IMR-90 (cell line): ENCODE measurements around the gene ABCD1. TPM values are rescaled to one million over a fixed set of nuclear protein-coding genes. Genes with fewer than 3 reads are reported as not detected.

Source experiments
- ATAC-seq: fragments of 200-7000 bp; cut with Tn5 transposase; 2 replicates; pipeline ENCODE4 v1.9.1; 2020; ENCODE audit warnings: low read depth, mild to moderate bottlenecking, moderate library complexity
- BruUV-seq: library from RNA; stranded (reverse); fragments of 400-500 nt; replicated peaks from 2 replicates; lab custom pipeline; 2021; lab: Mats Ljungman, UMichigan
- CTCF ChIA-PET: fragments of 300-600 bp; formaldehyde crosslinking; extraction: SDS; loops from one replicate; lab custom pipeline; 2021; ENCODE audit warnings: antibody characterized with exemption; lab: Yijun Ruan, JAX
- POLR2A ChIA-PET: fragments of 300-600 bp; sonication (Branson Sonifier 250); formaldehyde crosslinking; loops from one replicate; lab custom pipeline; 2022; ENCODE audit warnings: antibody characterized with exemption; ENCODE audit not compliant: unreplicated experiment; lab: Charles Lee
- DNase-seq: peaks from one replicate; pipeline ENCODE4 v3.0.0; 2013
- H2AFZ ChIP-seq: replicated peaks from 2 replicates; pipeline ENCODE3; 2013; ENCODE audit warnings: low read length, mild to moderate bottlenecking; ENCODE audit not compliant: poor library complexity
- H2AK5ac ChIP-seq: 2 replicates; pipeline ENCODE4 v1.6.1; 2013; ENCODE audit warnings: low read depth, low read length, inconsistent platforms
- H2AK9ac ChIP-seq: replicated peaks from 2 replicates; pipeline ENCODE3; 2013; ENCODE audit warnings: mild to moderate bottlenecking, low read depth, low read length, moderate library complexity; ENCODE audit not compliant: poor library complexity
- H2BK120ac ChIP-seq: 2 replicates; pipeline ENCODE4 v1.6.1; 2013; ENCODE audit warnings: low read depth, low read length, inconsistent platforms
- H2BK15ac ChIP-seq: 3 replicates; pipeline ENCODE4 v1.6.1; 2013; ENCODE audit warnings: low read depth, low read length, inconsistent platforms
- H2BK20ac ChIP-seq: 2 replicates; pipeline ENCODE4 v1.6.1; 2013; ENCODE audit warnings: low read depth, mild to moderate bottlenecking, inconsistent platforms, low read length, moderate library complexity
- H2BK5ac ChIP-seq: 2 replicates; pipeline ENCODE4 v1.6.1; 2013; ENCODE audit warnings: mild to moderate bottlenecking, low read depth, low read length, inconsistent platforms; ENCODE audit not compliant: poor library complexity, severe bottlenecking
- H3K14ac ChIP-seq: replicated peaks from 2 replicates; pipeline ENCODE4 v1.6.1; 2013; ENCODE audit warnings: low read depth, low read length, inconsistent platforms
- H3K18ac ChIP-seq: 2 replicates; pipeline ENCODE4 v1.6.1; 2013; ENCODE audit warnings: low read depth, low read length, control low read depth
- H3K23ac ChIP-seq: 2 replicates; pipeline ENCODE4 v1.6.1; 2013; ENCODE audit warnings: low read depth, low read length, inconsistent platforms
- H3K27ac ChIP-seq: 2 replicates; pipeline ENCODE4 v1.5.1; 2013; ENCODE audit warnings: mild to moderate bottlenecking, control low read depth, low read length; ENCODE audit not compliant: insufficient read depth
- H3K27me3 ChIP-seq: 2 replicates; pipeline ENCODE4 v1.6.1; 2013; ENCODE audit warnings: low read length; ENCODE audit not compliant: control insufficient read depth, insufficient read depth
- H3K36me3 ChIP-seq: 2 replicates; pipeline ENCODE4 v1.6.1; 2013; ENCODE audit warnings: low read length, mixed read lengths; ENCODE audit not compliant: control insufficient read depth, insufficient read depth
- H3K4ac ChIP-seq: 2 replicates; pipeline ENCODE4 v1.6.1; 2013; ENCODE audit warnings: low read depth, low read length, inconsistent platforms
- H3K4me1 ChIP-seq: 2 replicates; pipeline ENCODE4 v1.6.1; 2013; ENCODE audit warnings: low read length, mixed read lengths; ENCODE audit not compliant: control insufficient read depth, insufficient read depth
- H3K4me2 ChIP-seq: 2 replicates; pipeline ENCODE4 v1.6.1; 2013; ENCODE audit warnings: low read depth, mild to moderate bottlenecking, control low read depth, low read length, moderate library complexity
- H3K4me3 ChIP-seq: 2 replicates; pipeline ENCODE4 v1.5.1; 2013; ENCODE audit warnings: low read depth, mild to moderate bottlenecking, control low read depth, low read length, moderate library complexity; ENCODE audit not compliant: insufficient read depth
- H3K56ac ChIP-seq: 2 replicates; pipeline ENCODE4 v1.6.1; 2013; ENCODE audit warnings: low read length, inconsistent platforms; ENCODE audit not compliant: insufficient read depth; ENCODE audit errors: extremely low read depth
- H3K79me1 ChIP-seq, 2 experiments: 2 replicates each; pipeline ENCODE4 v1.6.1; 2013; ENCODE audit warnings: low read length in 2 of 2, inconsistent platforms in 1 of 2, low read depth in 1 of 2
- H3K9ac ChIP-seq: 2 replicates; pipeline ENCODE4 v1.6.1; 2013; ENCODE audit warnings: low read depth, low read length, control low read depth
- H3K9me1 ChIP-seq: 2 replicates; pipeline ENCODE4 v1.6.1; 2013; ENCODE audit warnings: low read length, inconsistent platforms; ENCODE audit not compliant: insufficient read depth
- H3K9me3 ChIP-seq: 2 replicates; pipeline ENCODE4 v1.6.1; 2013; ENCODE audit warnings: low read length; ENCODE audit not compliant: control insufficient read depth, insufficient read depth
- H4K20me1 ChIP-seq: 2 replicates; pipeline ENCODE4 v1.6.1; 2013; ENCODE audit warnings: low read length, inconsistent platforms; ENCODE audit not compliant: insufficient read depth
- H4K5ac ChIP-seq: 2 replicates; pipeline ENCODE4 v1.6.1; 2013; ENCODE audit warnings: mild to moderate bottlenecking, low read depth, low read length, control low read depth
- H4K8ac ChIP-seq, 2 experiments: 2 replicates each; pipeline ENCODE4 v1.6.1; 2013; ENCODE audit warnings: low read depth in 2 of 2, low read length in 2 of 2, control low read depth in 1 of 2, inconsistent platforms in 1 of 2
- H4K91ac ChIP-seq: 2 replicates; pipeline ENCODE4 v1.6.1; 2013; ENCODE audit warnings: low read depth, low read length, inconsistent platforms; ENCODE audit not compliant: insufficient read depth
- BHLHE40 ChIP-seq: fragments of 150-350 bp; IDR thresholded peaks from 2 replicates; pipeline ENCODE4 v1.6.1; 2016; ENCODE audit warnings: mild to moderate bottlenecking, low read depth, low read length
- CHD1 ChIP-seq: IDR thresholded peaks from 2 replicates; pipeline ENCODE4 v1.6.1; 2012; ENCODE audit warnings: low read depth, low read length, improper control_type of control experiment
- CTCF ChIP-seq: conservative IDR thresholded peaks from 2 replicates; pipeline ENCODE4 v1.5.1; 2012; ENCODE audit warnings: mild to moderate bottlenecking, low read depth, low read length, improper control_type of control experiment
- ELK1 ChIP-seq: fragments of 150-350 bp; IDR thresholded peaks from 2 replicates; pipeline ENCODE4 v1.6.1; 2016; ENCODE audit warnings: low read depth, mild to moderate bottlenecking, low read length, moderate library complexity, borderline replicate concordance
- FOS ChIP-seq: fragments of 150-350 bp; IDR thresholded peaks from 2 replicates; pipeline ENCODE4 v1.6.1; 2016; ENCODE audit warnings: low read depth, low read length
- MAFK ChIP-seq: IDR thresholded peaks from 2 replicates; pipeline ENCODE4 v1.6.1; 2012; ENCODE audit warnings: low read depth, low read length, improper control_type of control experiment
- MAZ ChIP-seq: IDR thresholded peaks from 2 replicates; pipeline ENCODE4 v1.6.1; 2012; ENCODE audit warnings: low read depth, mild to moderate bottlenecking, low read length, improper control_type of control experiment, moderate library complexity, borderline replicate concordance
- MXI1 ChIP-seq: IDR thresholded peaks from 2 replicates; pipeline ENCODE4 v1.6.1; 2012; ENCODE audit warnings: low read depth, mild to moderate bottlenecking, low read length, moderate library complexity, borderline replicate concordance
- NFE2L2 ChIP-seq: fragments of 150-350 bp; IDR thresholded peaks from 2 replicates; pipeline ENCODE4 v1.6.1; 2016; ENCODE audit warnings: low read depth, mild to moderate bottlenecking, low read length
- POLR2A ChIP-seq: IDR thresholded peaks from 2 replicates; pipeline ENCODE4 v1.6.1; 2012; ENCODE audit warnings: mild to moderate bottlenecking, low read depth, low read length
- RAD21 ChIP-seq: IDR thresholded peaks from 2 replicates; pipeline ENCODE4 v1.6.1; 2012; ENCODE audit warnings: low read length, improper control_type of control experiment
- RCOR1 ChIP-seq: IDR thresholded peaks from 2 replicates; pipeline ENCODE4 v1.6.1; 2012; ENCODE audit warnings: mild to moderate bottlenecking, low read length, improper control_type of control experiment; ENCODE audit not compliant: insufficient replicate concordance
- RFX5 ChIP-seq: IDR thresholded peaks from 2 replicates; pipeline ENCODE4 v1.8.0; 2012; ENCODE audit warnings: low read depth, mild to moderate bottlenecking, low read length, moderate library complexity
- SMC3 ChIP-seq: fragments of 150-350 bp; IDR thresholded peaks from 2 replicates; pipeline ENCODE4 v1.6.1; 2016; ENCODE audit warnings: low read depth, mild to moderate bottlenecking, antibody characterized with exemption, low read length, moderate library complexity
- USF2 ChIP-seq: fragments of 150-350 bp; IDR thresholded peaks from 2 replicates; pipeline ENCODE4 v1.6.1; 2017; ENCODE audit warnings: mild to moderate bottlenecking, antibody characterized with exemption, low read length, low read depth
- WGBS, 2 experiments: methylation state at CpG; one replicate each; pipeline versions ENCODE4 v1.1.5 to v1.1.7; 2013; ENCODE audit warnings: missing lambda C conversion rate in 2 of 2; ENCODE audit not compliant: insufficient read length in 1 of 2; ENCODE audit errors: extremely low coverage in 2 of 2; 5-methylcytosine and 5-hydroxymethylcytosine counted together
- dilution Hi-C: fragments of 300-500 bp; cut with HindIII; formaldehyde crosslinking; loops from one replicate; pipeline ENCODE4 v1.14.3; 2018; ENCODE audit warnings: low sequenced_read_pairs; ENCODE audit not compliant: unreplicated experiment
- in situ Hi-C: fragments of 300-500 bp; cut with MboI; formaldehyde crosslinking; loops from 3 replicates; pipeline ENCODE4 v1.14.3; 2019; ENCODE audit warnings: low sequenced_read_pairs, inconsistent platforms, mixed read lengths
- intact Hi-C: fragments of 100-400 bp; cut with micrococcal nuclease; formaldehyde crosslinking; loops from 2 replicates; pipeline ENCODE4 v1.10.0; 2022
- polyA plus RNA-seq, 3 experiments: library from polyadenylated mRNA; depleted of rRNA; stranded (reverse); fragments of >200 nt; gene quantifications; 2 replicates each; pipeline ENCODE4 v1.2.3, GENCODE V29; 2012; ENCODE audit warnings: low replicate concordance in 1 of 3
- total RNA-seq: library from RNA; depleted of rRNA; stranded (reverse); fragments of >200 nt; gene quantifications from 2 replicates; pipeline ENCODE4 v1.2.3, GENCODE V29; 2012

Gene ABCD1
- total and polyA plus RNA-seq, 2 of the 4 experiments (the other 2 are of a cell fraction): 4.3 to 7.0 TPM

GRCh38 chrX:153791104-153791852 lies 66.6 kb downstream of the ABCD1 start:
- Histone ChIP-seq H2AFZ (no peak overlapping the region), H2AK5ac (no peak overlapping the region), H3K4me1 (peaks cover 4% of the 10 kb centered on the region; the same call in 1 of the 2 replicates), H2BK5ac (no peak overlapping the region), H2BK15ac (no peak overlapping the region), H3K4me3 (no peak overlapping the region), H2BK20ac (no peak overlapping the region), H4K5ac (no peak overlapping the region), H3K23ac (no peak overlapping the region), H3K56ac (no peak overlapping the region), H4K8ac (no peak overlapping the region), H2AK9ac (no peak overlapping the region), H3K9ac (no peak overlapping the region), H3K14ac (no peak overlapping the region), H4K91ac (no peak overlapping the region), H3K27me3 (no peaks in the 10 kb centered on the region), H3K4me2 (no peak overlapping the region), H3K36me3 (peaks cover 16% of the 10 kb centered on the region; the same call in 1 of the 2 replicates), H3K4ac (no peak overlapping the region), H3K18ac (no peak overlapping the region), H3K9me3 (no peaks in the 10 kb centered on the region), H4K20me1 (0 out of 2 replicates have a peak, but pooled peaks cover 6% of the 10 kb centered on the region), H3K79me1 (peaks cover 4 to 36% of the 10 kb centered on the region in 2 experiments), H2BK120ac (no peak overlapping the region), H3K9me1 (peaks cover 6% of the 10 kb centered on the region; the same call in 1 of the 2 replicates), H3K27ac (no peak overlapping the region)
- ChIA-PET CTCF (no interaction called here), POLR2A (no interaction called here)
- in situ Hi-C loops (no loop called here), dilution Hi-C loops (no loop called here), intact Hi-C loops (loop anchor here (5.0 kb wide), 1 partner anchor 136 kb away; the partner anchor contains the start of gene ARHGAP4)
- no peak for ATAC-seq
- WGBS, 2 experiments: 82% methylated on average over 8 of the region's 17 CpGs; no CpG with 5 or more reads in 1 of the 2 experiments
- BruUV-seq: no TSS peak
- DNase-seq: no peak
- TF ChIP-seq RFX5: no peak
- no peak for TF ChIP-seq SMC3
- TF ChIP-seq ELK1: no peak
- TF ChIP-seq RAD21: no peak
- no peak for TF ChIP-seq NFE2L2
- TF ChIP-seq MXI1: no peak
- TF ChIP-seq MAFK: no peak
- no peak for TF ChIP-seq CTCF
- TF ChIP-seq MAZ: no peak
- TF ChIP-seq POLR2A: no peak
- TF ChIP-seq FOS: no peak
- TF ChIP-seq CHD1: no peak
- TF ChIP-seq RCOR1: no peak
- no peak for TF ChIP-seq BHLHE40
- no peak for TF ChIP-seq USF2
